PC-9 (cell line): ENCODE data around the gene KCNJ15.

Source experiments
- EZH2 ChIP-seq: fragments of 200-600 bp; sonication (generic); IDR thresholded peaks from 2 replicates; pipeline ENCODE4 v1.8.0; 2017; ENCODE audit warnings: antibody characterized with exemption, low read depth
- TF ChIP-seq, protein P1 (sequence below): fragments of 200-600 bp; sonication (generic); conservative IDR thresholded peaks from 2 replicates; pipeline ENCODE4 v1.6.1; 2017; ENCODE audit warnings: mixed run types, antibody characterized with exemption, mild to moderate bottlenecking, moderate library complexity

DNA sequence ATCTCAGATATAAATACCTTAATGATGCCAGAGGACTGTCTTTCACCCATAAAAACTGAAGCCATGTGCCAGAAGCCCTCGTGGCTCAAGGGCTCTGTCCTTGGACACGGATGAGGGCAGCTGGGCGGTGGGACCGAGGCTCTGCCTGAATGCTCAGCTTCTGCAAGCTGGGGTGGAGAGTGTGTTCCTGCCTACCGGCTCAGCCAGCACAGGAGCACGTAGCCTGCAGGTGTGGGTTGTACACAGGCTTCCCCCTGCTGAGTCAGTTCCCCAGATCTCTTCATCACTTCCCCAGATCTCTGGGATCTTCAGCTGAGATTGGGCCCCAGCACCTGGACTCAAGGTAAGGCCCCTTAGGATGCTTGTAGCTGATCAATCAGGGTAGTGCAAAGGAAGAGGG lies 15.4 kb downstream of the KCNJ15 start:
- TF ChIP-seq, protein P1, sequence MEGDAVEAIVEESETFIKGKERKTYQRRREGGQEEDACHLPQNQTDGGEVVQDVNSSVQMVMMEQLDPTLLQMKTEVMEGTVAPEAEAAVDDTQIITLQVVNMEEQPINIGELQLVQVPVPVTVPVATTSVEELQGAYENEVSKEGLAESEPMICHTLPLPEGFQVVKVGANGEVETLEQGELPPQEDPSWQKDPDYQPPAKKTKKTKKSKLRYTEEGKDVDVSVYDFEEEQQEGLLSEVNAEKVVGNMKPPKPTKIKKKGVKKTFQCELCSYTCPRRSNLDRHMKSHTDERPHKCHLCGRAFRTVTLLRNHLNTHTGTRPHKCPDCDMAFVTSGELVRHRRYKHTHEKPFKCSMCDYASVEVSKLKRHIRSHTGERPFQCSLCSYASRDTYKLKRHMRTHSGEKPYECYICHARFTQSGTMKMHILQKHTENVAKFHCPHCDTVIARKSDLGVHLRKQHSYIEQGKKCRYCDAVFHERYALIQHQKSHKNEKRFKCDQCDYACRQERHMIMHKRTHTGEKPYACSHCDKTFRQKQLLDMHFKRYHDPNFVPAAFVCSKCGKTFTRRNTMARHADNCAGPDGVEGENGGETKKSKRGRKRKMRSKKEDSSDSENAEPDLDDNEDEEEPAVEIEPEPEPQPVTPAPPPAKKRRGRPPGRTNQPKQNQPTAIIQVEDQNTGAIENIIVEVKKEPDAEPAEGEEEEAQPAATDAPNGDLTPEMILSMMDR = no peak
- TF ChIP-seq EZH2 = no peak
